Mucosa of stomach (tissue), 1 donor: Measurements from ENCODE around the gene GALR1.
"Not testable (repeated sequence)": the region's sequence is repeated elsewhere in the genome, so short reads cannot be mapped to it uniquely, and the experiment has no call there.

Experiments used
- H3K27me3 ChIP-seq: one replicate; pipeline ENCODE4 v1.7.0; 2013; ENCODE audit warnings: mild to moderate bottlenecking, low read length; ENCODE audit not compliant: control insufficient read depth, insufficient read depth
- H3K36me3 ChIP-seq: one replicate; pipeline ENCODE4 v1.7.0; 2013; ENCODE audit warnings: low read length; ENCODE audit not compliant: control insufficient read depth, insufficient read depth
- H3K4me1 ChIP-seq: one replicate; pipeline ENCODE4 v1.7.0; 2013; ENCODE audit warnings: mild to moderate bottlenecking, low read length; ENCODE audit not compliant: control insufficient read depth, insufficient read depth
- H3K4me3 ChIP-seq: one replicate; pipeline ENCODE4 v1.7.0; 2013; ENCODE audit warnings: low read length
- H3K9ac ChIP-seq: one replicate; pipeline ENCODE4 v1.7.0; 2013; ENCODE audit warnings: mild to moderate bottlenecking, low read length, moderate library complexity
- H3K9me3 ChIP-seq: one replicate; pipeline ENCODE4 v1.7.0; 2013; ENCODE audit warnings: mild to moderate bottlenecking, low read length, moderate library complexity; ENCODE audit not compliant: control insufficient read depth
- donor health status: Pancreatic carcinoma.

GALR1 gene

GRCh38 chr18:77254711-77255405 lies 5.2 kb downstream of the GALR1 start:
- no peak overlapping the region for H3K9ac ChIP-seq

GRCh38 chr18:77255426-77256105 lies 5.9 kb downstream of the GALR1 start:
- Histone ChIP-seq H3K27me3 (peaks cover 14% of the 10 kb centered on the region), H3K36me3 (no peaks in the 10 kb centered on the region), H3K9me3 (no peaks in the 10 kb centered on the region), H3K4me3 (no peak overlapping the region), H3K9ac (no peak overlapping the region), H3K4me1 (no peaks in the 10 kb centered on the region)

More at GRCh38 chr18:77254711-77255405, 5.2 kb downstream of the GALR1 start:
- Histone ChIP-seq H3K27me3 (peaks cover 20% of the 10 kb centered on the region), H3K4me3 (no peak overlapping the region), H3K9me3 (no peaks in the 10 kb centered on the region), H3K4me1 (no peaks in the 10 kb centered on the region), H3K36me3 (no peaks in the 10 kb centered on the region)

- H3K4me1 ChIP-seq, result no peaks in the 10 kb centered on the region
Observed at GRCh38 chr18:77262643-77263465, 13.2 kb downstream of the GALR1 start.

GRCh38 chr18:77263466-77263763 lies 13.8 kb downstream of the GALR1 start:
- no peak overlapping the region for H3K9ac ChIP-seq
- H3K4me1 ChIP-seq, result no peaks in the 10 kb centered on the region
- no peaks in the 10 kb centered on the region for H3K9me3 ChIP-seq
- no peaks in the 10 kb centered on the region for H3K36me3 ChIP-seq
- no peaks in the 10 kb centered on the region for H3K27me3 ChIP-seq
- H3K4me3 ChIP-seq, result no peak overlapping the region

More at GRCh38 chr18:77262643-77263465, 13.2 kb downstream of the GALR1 start:
- H3K9ac ChIP-seq, result no peak overlapping the region
- H3K4me3 ChIP-seq, result no peak overlapping the region
- no peaks in the 10 kb centered on the region for H3K27me3 ChIP-seq
- H3K36me3 ChIP-seq, result no peaks in the 10 kb centered on the region
- no peaks in the 10 kb centered on the region for H3K9me3 ChIP-seq

- H3K9ac ChIP-seq, result no peak overlapping the region
- no peak overlapping the region for H3K4me3 ChIP-seq
- no peaks in the 10 kb centered on the region for H3K27me3 ChIP-seq
- no peaks in the 10 kb centered on the region for H3K36me3 ChIP-seq
- no peaks in the 10 kb centered on the region for H3K4me1 ChIP-seq
- no peaks in the 10 kb centered on the region for H3K9me3 ChIP-seq
Observed at GRCh38 chr18:77267969-77268368, 18.3 kb downstream of the GALR1 start.

GRCh38 chr18:77268456-77268855 lies 18.8 kb downstream of the GALR1 start:
- Histone ChIP-seq H3K4me1 (no peaks in the 10 kb centered on the region), H3K9me3 (no peaks in the 10 kb centered on the region), H3K4me3 (no peak overlapping the region), H3K27me3 (no peaks in the 10 kb centered on the region), H3K36me3 (no peaks in the 10 kb centered on the region), H3K9ac (no peak overlapping the region)

- H3K4me3 ChIP-seq, result no peak overlapping the region
- no peak overlapping the region for H3K9ac ChIP-seq
- no peaks in the 10 kb centered on the region for H3K9me3 ChIP-seq
- no peaks in the 10 kb centered on the region for H3K4me1 ChIP-seq
- H3K36me3 ChIP-seq, result no peaks in the 10 kb centered on the region
- no peaks in the 10 kb centered on the region for H3K27me3 ChIP-seq
Observed at GRCh38 chr18:77271576-77272481, 22.2 kb downstream of the GALR1 start.

- H3K36me3 ChIP-seq, H3K27me3 ChIP-seq, H3K4me3 ChIP-seq, H3K4me1 ChIP-seq, H3K9me3 ChIP-seq, H3K9ac ChIP-seq: not testable (repeated sequence)
Observed at GRCh38 chr18:77290841-77291240, 41.2 kb downstream of the GALR1 start.

- no peaks in the 10 kb centered on the region for H3K27me3 ChIP-seq
- no peaks in the 10 kb centered on the region for H3K36me3 ChIP-seq
- H3K4me1 ChIP-seq, result no peaks in the 10 kb centered on the region
Observed at GRCh38 chr18:77298172-77298571, 48.5 kb downstream of the GALR1 start.

GRCh38 chr18:77299706-77300105 lies 50.1 kb downstream of the GALR1 start:
- Histone ChIP-seq H3K4me3 (no peak overlapping the region), H3K9ac (no peak overlapping the region), H3K9me3 (no peaks in the 10 kb centered on the region), H3K4me1 (no peaks in the 10 kb centered on the region), H3K27me3 (no peaks in the 10 kb centered on the region), H3K36me3 (no peaks in the 10 kb centered on the region)

More at GRCh38 chr18:77298172-77298571, 48.5 kb downstream of the GALR1 start:
- H3K9ac ChIP-seq, result no peak overlapping the region
- H3K4me3 ChIP-seq, result no peak overlapping the region
- no peaks in the 10 kb centered on the region for H3K9me3 ChIP-seq

- no peaks in the 10 kb centered on the region for H3K9me3 ChIP-seq
- H3K27me3 ChIP-seq, result no peaks in the 10 kb centered on the region
- H3K9ac ChIP-seq, result no peak overlapping the region
- H3K36me3 ChIP-seq, result no peaks in the 10 kb centered on the region
- H3K4me1 ChIP-seq, result no peaks in the 10 kb centered on the region
- H3K4me3 ChIP-seq, result no peak overlapping the region
Observed at GRCh38 chr18:77300579-77300978, 50.9 kb downstream of the GALR1 start.
